Measurements from ENCODE around the gene RBM17.

The RBM17 gene

GRCh38 chr10:6049031-6049400 is 39.8 kb upstream of the RBM17 start:
- DNase-seq (ENCODE audit: low read depth in 1 of 2, low spot score in 1 of 2), result no peak
- no peak for TF ChIP-seq JUND (IDR thresholded peaks at IDR 0.05; ENCODE audit: low read depth)
- in situ Hi-C loops (cut with HindIII; ENCODE audit: low pct_unique_long_range_greater_than_20kb, low sequenced_read_pairs), result no loop called here

GRCh38 chr10:6050801-6051445 is 37.9 kb upstream of the RBM17 start:
- peak; percentile 64 to 77 for DNase-seq (ENCODE audit: low read depth in 1 of 2, low spot score in 1 of 2)
- in situ Hi-C loops (cut with HindIII; ENCODE audit: low pct_unique_long_range_greater_than_20kb, low sequenced_read_pairs), result no loop called here
- TF ChIP-seq JUND (IDR thresholded peaks at IDR 0.05; ENCODE audit: low read depth), result no peak

- no peak for DNase-seq (ENCODE audit: low read depth in 1 of 2, low spot score in 1 of 2)
- TF ChIP-seq JUND (IDR thresholded peaks at IDR 0.05; ENCODE audit: low read depth), result no peak
- in situ Hi-C loops (cut with HindIII; ENCODE audit: low pct_unique_long_range_greater_than_20kb, low sequenced_read_pairs), result no loop called here
Measured at GRCh38 chr10:6052247-6053221, 36.3 kb upstream of the RBM17 start.

- in situ Hi-C loops (cut with HindIII; ENCODE audit: low pct_unique_long_range_greater_than_20kb, low sequenced_read_pairs), result no loop called here
- no peak for DNase-seq (ENCODE audit: low read depth in 1 of 2, low spot score in 1 of 2)
- TF ChIP-seq JUND (IDR thresholded peaks at IDR 0.05; ENCODE audit: low read depth), result no peak
Measured at GRCh38 chr10:6053303-6053702, 35.5 kb upstream of the RBM17 start.

- DNase-seq (ENCODE audit: low read depth in 1 of 2, low spot score in 1 of 2), result no peak
- in situ Hi-C loops (cut with HindIII; ENCODE audit: low pct_unique_long_range_greater_than_20kb, low sequenced_read_pairs), result no loop called here
Measured at GRCh38 chr10:6053816-6054631, 34.8 kb upstream of the RBM17 start.

GRCh38 chr10:6054884-6055283 is 34.0 kb upstream of the RBM17 start:
- DNase-seq (ENCODE audit: low read depth in 1 of 2, low spot score in 1 of 2), result no peak
- no peak for TF ChIP-seq JUND (IDR thresholded peaks at IDR 0.05; ENCODE audit: low read depth)
- in situ Hi-C loops (cut with HindIII; ENCODE audit: low pct_unique_long_range_greater_than_20kb, low sequenced_read_pairs), result no loop called here

More at GRCh38 chr10:6053816-6054631, 34.8 kb upstream of the RBM17 start:
- TF ChIP-seq JUND (IDR thresholded peaks at IDR 0.05; ENCODE audit: low read depth), result no peak

- in situ Hi-C loops (cut with HindIII; ENCODE audit: low pct_unique_long_range_greater_than_20kb, low sequenced_read_pairs), result no loop called here
- no peak for TF ChIP-seq JUND (IDR thresholded peaks at IDR 0.05; ENCODE audit: low read depth)
- no peak for DNase-seq (ENCODE audit: low read depth in 1 of 2, low spot score in 1 of 2)
Measured at GRCh38 chr10:6055929-6056328, 32.9 kb upstream of the RBM17 start.

- no peak for DNase-seq (ENCODE audit: low read depth in 1 of 2, low spot score in 1 of 2)
- in situ Hi-C loops (cut with HindIII; ENCODE audit: low pct_unique_long_range_greater_than_20kb, low sequenced_read_pairs), result no loop called here
- no peak for TF ChIP-seq JUND (IDR thresholded peaks at IDR 0.05; ENCODE audit: low read depth)
Measured at GRCh38 chr10:6056411-6057135, 32.3 kb upstream of the RBM17 start.

- TF ChIP-seq JUND (IDR thresholded peaks at IDR 0.05; ENCODE audit: low read depth), result no peak
- no peak for DNase-seq (ENCODE audit: low read depth in 1 of 2, low spot score in 1 of 2)
Measured at GRCh38 chr10:6058682-6059475, 30.0 kb upstream of the RBM17 start.

GRCh38 chr10:6059506-6059905 is 29.3 kb upstream of the RBM17 start:
- in situ Hi-C loops (cut with HindIII; ENCODE audit: low pct_unique_long_range_greater_than_20kb, low sequenced_read_pairs), result no loop called here
- DNase-seq (ENCODE audit: low read depth in 1 of 2, low spot score in 1 of 2), result no peak
- no peak for TF ChIP-seq JUND (IDR thresholded peaks at IDR 0.05; ENCODE audit: low read depth)

More at GRCh38 chr10:6058682-6059475, 30.0 kb upstream of the RBM17 start:
- in situ Hi-C loops (cut with HindIII; ENCODE audit: low pct_unique_long_range_greater_than_20kb, low sequenced_read_pairs), result no loop called here

- in situ Hi-C loops (cut with HindIII; ENCODE audit: low pct_unique_long_range_greater_than_20kb, low sequenced_read_pairs), result no loop called here
- no peak for DNase-seq (ENCODE audit: low read depth in 1 of 2, low spot score in 1 of 2)
- no peak for TF ChIP-seq JUND (IDR thresholded peaks at IDR 0.05; ENCODE audit: low read depth)
Measured at GRCh38 chr10:6061056-6061455, 27.8 kb upstream of the RBM17 start.

Data from T47D (cell line).